Esophagus (tissue), 2 donors: ENCODE data around the gene CHAMP1. TPM values are rescaled to one million over a fixed set of nuclear protein-coding genes. Genes with fewer than 3 reads are reported as not detected.

Experiments
- H3K27ac ChIP-seq, 2 donors: one replicate each; pipeline ENCODE4 v1.5.1; 2013; ENCODE audit warnings: low read depth in 2 of 2, mild to moderate bottlenecking in 2 of 2, inconsistent platforms in 1 of 2, low read length in 1 of 2, moderate library complexity in 1 of 2
- H3K27me3 ChIP-seq, 2 donors: one replicate each; pipeline ENCODE4 v1.6.1; 2013; ENCODE audit warnings: low read length in 2 of 2, control low read depth in 1 of 2, mild to moderate bottlenecking in 1 of 2; ENCODE audit not compliant: insufficient read depth in 2 of 2, control insufficient read depth in 1 of 2
- H3K36me3 ChIP-seq, 2 donors: one replicate each; pipeline ENCODE4 v1.6.1; 2013; ENCODE audit warnings: low read length in 1 of 2; ENCODE audit not compliant: control insufficient read depth in 2 of 2, insufficient read depth in 2 of 2
- H3K4me1 ChIP-seq, 2 donors: one replicate each; pipeline ENCODE4 v1.6.1; 2013; ENCODE audit warnings: low read length in 1 of 2; ENCODE audit not compliant: control insufficient read depth in 2 of 2, insufficient read depth in 2 of 2
- H3K4me3 ChIP-seq, 2 donors: one replicate each; pipeline ENCODE4 v1.5.1; 2013; ENCODE audit warnings: low read length in 2 of 2, mild to moderate bottlenecking in 2 of 2, low read depth in 1 of 2, moderate library complexity in 1 of 2
- H3K9me3 ChIP-seq, 2 donors: one replicate each; pipeline ENCODE4 v1.6.1; 2013; ENCODE audit warnings: mild to moderate bottlenecking in 2 of 2, low read depth in 1 of 2, low read length in 1 of 2, moderate library complexity in 1 of 2; ENCODE audit not compliant: control insufficient read depth in 2 of 2, insufficient read depth in 1 of 2
- WGBS, 2 donors: extraction: QIAGEN DNeasy Blood & Tissue Kit; methylation state at CpG; one replicate each; pipeline ENCODE4 v1.1.7; 2013; 5-methylcytosine and 5-hydroxymethylcytosine counted together
- polyA plus RNA-seq, 2 donors: library from polyadenylated mRNA; stranded (reverse); fragments of 200-250 nt; gene quantifications; one replicate each; pipeline ENCODE4 v1.2.3, GENCODE V29; 2013
- donor health status: healthy with polysubstance abuse.
- donor health status: Bipolar disorder and iron deficiency.

The CHAMP1 gene
- polyA plus RNA-seq, 2 donors = 2.9 to 4.4 TPM

DNA sequence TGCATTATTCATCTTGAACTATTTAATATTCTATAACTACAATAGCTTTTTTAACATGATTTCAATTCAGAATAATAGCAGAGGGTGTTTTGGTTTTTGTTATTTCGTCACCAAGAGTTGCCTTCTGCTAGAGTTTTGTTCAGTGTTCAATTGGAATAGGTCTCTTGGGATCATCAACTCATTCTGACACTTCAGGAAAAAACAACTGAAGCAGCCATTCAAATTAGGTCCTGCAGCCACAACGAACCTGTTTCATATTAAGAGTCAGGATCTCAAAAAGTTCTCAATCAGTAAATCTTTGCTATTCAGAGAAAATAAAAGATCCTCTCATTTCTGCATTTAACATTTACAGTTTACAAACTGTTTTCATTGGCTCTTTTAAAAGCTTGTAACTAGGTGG is 2.4 kb upstream of the CHAMP1 start:
- 60 to 63% methylated on average over 2 of the region's 2 CpGs for WGBS, 2 donors
- Histone ChIP-seq H3K36me3 (no peaks in the 10 kb centered on the region), H3K9me3 (no peaks in the 10 kb centered on the region)

GRCh38 chr13:114313061-114313860 is 1.0 kb upstream of the CHAMP1 start:
- H3K4me1 ChIP-seq = peaks cover 0 to 4% of the 10 kb centered on the region in 2 donors
- H3K27me3 ChIP-seq = no peaks in the 10 kb centered on the region
- peak overlapping the region in 1 of 2 donors; percentile 82 for H3K4me3 ChIP-seq
- no peaks in the 10 kb centered on the region for H3K36me3 ChIP-seq
- H3K9me3 ChIP-seq = no peaks in the 10 kb centered on the region
- peak overlapping the region; percentile 84 to 92 for H3K27ac ChIP-seq
- WGBS, 2 donors = 76 to 79% methylated on average over 17 of the region's 17 CpGs

More for the DNA sequence above, 2.4 kb upstream of the CHAMP1 start:
- no peak overlapping the region for H3K27ac ChIP-seq
- H3K4me3 ChIP-seq = no peak overlapping the region
- no peaks in the 10 kb centered on the region for H3K27me3 ChIP-seq
- H3K4me1 ChIP-seq = peaks cover 0 to 4% of the 10 kb centered on the region in 2 donors

DNA sequence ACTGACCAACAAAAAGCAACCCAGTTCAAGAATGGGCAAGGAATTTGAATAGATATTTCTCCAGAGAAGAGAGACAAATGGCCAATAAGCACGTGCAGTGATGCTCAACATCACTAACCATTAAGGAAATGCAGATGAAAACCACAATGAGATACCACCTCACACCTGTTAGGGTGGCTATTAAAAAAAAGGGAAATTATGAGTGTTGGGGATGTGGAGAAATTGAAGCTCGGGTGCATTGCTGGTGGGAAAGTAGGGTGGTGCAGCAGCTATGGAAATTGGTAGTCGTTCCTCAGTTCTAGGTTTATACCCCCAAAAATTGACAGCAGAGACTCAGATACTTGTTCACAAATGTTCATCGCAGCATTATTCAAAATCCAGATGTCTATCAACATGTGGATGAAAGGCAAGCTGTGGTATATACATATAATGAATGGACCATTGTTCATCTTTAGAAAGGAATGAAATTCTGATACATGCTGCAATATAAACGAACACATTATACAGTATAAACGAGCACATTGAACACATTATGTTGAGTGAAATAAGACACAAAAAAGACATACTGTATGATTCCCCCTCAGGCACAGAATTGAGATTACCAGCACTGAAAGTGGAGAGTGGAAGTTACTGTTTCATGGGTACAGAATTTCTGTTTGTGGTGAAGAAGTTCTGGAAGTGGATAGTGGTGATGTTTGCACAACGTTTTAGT is 927 bp downstream of the CHAMP1 start:
- no peaks in the 10 kb centered on the region for H3K27me3 ChIP-seq
- 12 to 13% methylated on average over 7 of the region's 7 CpGs for WGBS, 2 donors
- H3K27ac ChIP-seq = peak overlapping the region in 1 of 2 donors; percentile 92
- no peaks in the 10 kb centered on the region for H3K9me3 ChIP-seq
- H3K4me3 ChIP-seq = peak overlapping the region; percentile 82 to 91
- no peaks in the 10 kb centered on the region for H3K36me3 ChIP-seq
- H3K4me1 ChIP-seq = peaks cover 0 to 4% of the 10 kb centered on the region in 2 donors

DNA sequence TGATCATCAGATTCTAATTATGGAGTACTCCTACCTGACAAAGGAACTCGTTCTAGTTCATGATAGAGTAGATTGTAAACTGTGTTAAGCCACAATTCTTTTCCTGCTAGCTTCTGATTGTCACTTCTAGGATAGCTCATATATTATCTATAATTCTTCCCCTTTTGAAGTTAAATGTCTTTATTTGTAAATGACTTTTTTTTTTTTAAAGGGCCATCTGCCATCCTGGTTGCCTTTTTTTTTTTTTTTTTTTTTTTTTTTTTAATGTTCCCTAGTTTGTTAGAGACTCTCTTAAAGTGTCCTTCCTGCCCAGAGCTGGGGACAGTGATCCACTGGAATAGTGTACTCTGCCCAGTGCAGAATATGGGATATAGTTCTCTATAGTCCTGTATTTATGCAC is 4.3 kb downstream of the CHAMP1 start:
- H3K4me3 ChIP-seq = no peak overlapping the region
- H3K27me3 ChIP-seq = no peaks in the 10 kb centered on the region
- H3K36me3 ChIP-seq = peaks cover 0 to 5% of the 10 kb centered on the region in 2 donors
- H3K4me1 ChIP-seq = peaks cover 0 to 4% of the 10 kb centered on the region in 2 donors
- no peak overlapping the region for H3K27ac ChIP-seq
- 4 to 11% methylated on average over 1 of the region's 1 CpG for WGBS, 2 donors
- no peaks in the 10 kb centered on the region for H3K9me3 ChIP-seq

GRCh38 chr13:114319441-114319913 is 5.2 kb downstream of the CHAMP1 start:
- Histone ChIP-seq H3K27me3 (no peaks in the 10 kb centered on the region), H3K27ac (no peak overlapping the region), H3K9me3 (no peaks in the 10 kb centered on the region), H3K36me3 (peaks cover 5 to 12% of the 10 kb centered on the region in 2 donors), H3K4me3 (no peak overlapping the region), H3K4me1 (peaks cover 0 to 4% of the 10 kb centered on the region in 2 donors)
- WGBS, 2 donors = 60 to 64% methylated on average over 3 of the region's 3 CpGs

- Histone ChIP-seq H3K27me3 (no peaks in the 10 kb centered on the region), H3K4me3 (no peak overlapping the region), H3K36me3 (peaks cover 9 to 12% of the 10 kb centered on the region in 2 donors), H3K4me1 (peaks cover 0 to 4% of the 10 kb centered on the region in 2 donors), H3K27ac (no peak overlapping the region), H3K9me3 (no peaks in the 10 kb centered on the region)
These were observed 5.8 kb downstream of the CHAMP1 start for GRCh38 chr13:114320065-114320464.

DNA sequence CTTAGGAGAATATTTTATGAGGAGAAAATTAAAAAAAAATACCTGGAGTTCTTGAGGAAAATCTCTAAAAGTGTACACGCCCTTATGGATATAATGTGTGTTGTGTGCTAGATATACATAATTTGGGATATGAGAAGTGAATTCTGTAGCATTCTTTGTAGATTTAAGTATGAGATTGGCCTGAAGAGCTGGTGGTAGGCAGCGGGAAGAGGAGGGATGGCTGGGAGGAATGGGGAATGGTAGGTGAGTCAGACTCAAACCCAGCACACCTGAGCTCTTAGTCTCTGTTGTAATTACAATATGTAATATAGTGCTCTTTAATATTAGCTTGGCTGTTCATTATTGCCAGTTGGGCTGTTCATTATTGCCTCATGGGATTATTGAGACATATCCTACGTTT is 7.0 kb downstream of the CHAMP1 start:
- Histone ChIP-seq H3K36me3 (peaks cover 9 to 12% of the 10 kb centered on the region in 2 donors), H3K27me3 (no peaks in the 10 kb centered on the region), H3K4me1 (no peaks in the 10 kb centered on the region), H3K27ac (no peak overlapping the region), H3K4me3 (no peak overlapping the region), H3K9me3 (no peaks in the 10 kb centered on the region)
- WGBS, 2 donors = 94 to 97% methylated on average over 3 of the region's 3 CpGs

GRCh38 chr13:114323349-114323748 is 9.0 kb downstream of the CHAMP1 start:
- Histone ChIP-seq H3K4me1 (no peaks in the 10 kb centered on the region), H3K4me3 (no peak overlapping the region), H3K27ac (no peak overlapping the region), H3K27me3 (no peaks in the 10 kb centered on the region), H3K9me3 (no peaks in the 10 kb centered on the region), H3K36me3 (peaks cover 9 to 12% of the 10 kb centered on the region in 2 donors)
- 93 to 95% methylated on average over 2 of the region's 2 CpGs for WGBS, 2 donors

DNA sequence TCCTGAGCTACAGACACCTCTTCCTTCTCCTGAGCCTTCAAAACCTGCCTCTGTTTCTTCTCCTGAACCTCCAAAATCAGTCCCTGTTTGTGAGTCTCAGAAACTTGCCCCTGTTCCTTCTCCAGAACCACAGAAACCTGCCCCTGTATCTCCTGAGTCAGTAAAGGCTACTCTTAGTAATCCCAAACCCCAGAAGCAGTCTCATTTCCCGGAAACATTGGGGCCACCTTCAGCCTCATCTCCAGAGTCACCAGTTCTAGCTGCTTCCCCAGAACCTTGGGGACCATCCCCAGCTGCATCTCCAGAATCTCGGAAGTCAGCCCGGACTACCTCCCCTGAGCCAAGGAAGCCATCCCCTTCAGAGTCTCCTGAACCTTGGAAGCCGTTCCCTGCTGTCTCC is 10.0 kb downstream of the CHAMP1 start:
- no peaks in the 10 kb centered on the region for H3K4me1 ChIP-seq
- peaks cover 9 to 12% of the 10 kb centered on the region in 2 donors for H3K36me3 ChIP-seq
- no peak overlapping the region for H3K4me3 ChIP-seq
- H3K9me3 ChIP-seq = no peaks in the 10 kb centered on the region
- H3K27ac ChIP-seq = no peak overlapping the region
- H3K27me3 ChIP-seq = no peaks in the 10 kb centered on the region
- 96 to 98% methylated on average over 4 of the region's 4 CpGs for WGBS, 2 donors
